Gastrocnemius medialis (tissue), 4 donors: ENCODE measurements around the gene CRAMP1. TPM values are rescaled to one million over a fixed set of nuclear protein-coding genes. Genes with fewer than 3 reads are reported as not detected.

Experiments used
- ATAC-seq, 2 donors: fragments of 150-250 bp; one replicate each; pipeline ENCODE4 v1.9.1; 2016
- DNase-seq, 2 donors: peaks; one replicate each; pipeline ENCODE4 v3.0.0-alpha.2; 2019
- H3K27ac ChIP-seq, 4 donors: fragments of 200-600 bp; sonication (generic); 1 replicate in 1 of 4; 2 replicates in 3 of 4; pipeline ENCODE4 v1.5.1; 2016 to 2018; ENCODE audit warnings: mild to moderate bottlenecking in 2 of 4, moderate library complexity in 1 of 4
- H3K27me3 ChIP-seq, 3 donors: fragments of 200-600 bp; sonication (generic) in 2 of 3; 1 replicate in 1 of 3; 2 replicates in 2 of 3; pipeline versions ENCODE4 v1.5.1 to v1.6.0; 2016 to 2019; ENCODE audit warnings: mild to moderate bottlenecking in 1 of 3, moderate library complexity in 1 of 3
- H3K36me3 ChIP-seq, 2 donors: fragments of 200-600 bp; sonication (generic) in 1 of 2; one replicate each; pipeline ENCODE4 v1.5.1; 2017 to 2018
- H3K4me1 ChIP-seq, 2 donors: fragments of 200-600 bp; sonication (generic) in 1 of 2; one replicate each; pipeline ENCODE4 v1.5.1; 2016 to 2017; ENCODE audit warnings: mild to moderate bottlenecking in 2 of 2
- H3K4me3 ChIP-seq, 4 donors: fragments of 200-600 bp; sonication (generic) in 3 of 4; 1 replicate in 1 of 4; 2 replicates in 3 of 4; pipeline ENCODE4 v1.5.1; 2016 to 2019; ENCODE audit warnings: mild to moderate bottlenecking in 2 of 4
- H3K9me3 ChIP-seq, 3 donors: fragments of 200-600 bp; sonication (generic) in 2 of 3; 1 replicate in 1 of 3; 2 replicates in 2 of 3; pipeline ENCODE4 v1.5.1; 2016 to 2019
- CTCF ChIP-seq, 5 experiments: fragments of 450-650 bp in 3 of 5; fragments of 200-600 bp in 2 of 5; sonication (generic) in 2 of 5; IDR thresholded peaks in 4 of 5; conservative IDR thresholded peaks in 1 of 5; 1 replicate in 4 of 5; 2 replicates in 1 of 5; pipeline ENCODE4 v1.5.1; 2016 to 2019; ENCODE audit warnings: antibody characterized with exemption in 5 of 5, mild to moderate bottlenecking in 3 of 5, moderate library complexity in 3 of 5
- POLR2A ChIP-seq, 2 donors: fragments of 450-650 bp; IDR thresholded peaks; one replicate each; pipeline ENCODE4 v1.6.1; 2017; ENCODE audit warnings: antibody characterized with exemption in 2 of 2, mild to moderate bottlenecking in 2 of 2, moderate library complexity in 2 of 2
- in situ Hi-C, 4 donors: fragments of 200-750 bp; cut with MboI; loops; one replicate each; pipeline versions ENCODE4 v1.15.0 to v1.8.0; 2017; ENCODE audit warnings: low sequenced_read_pairs in 4 of 4
- intact Hi-C: fragments of 100-400 bp; cut with DNase I; formaldehyde crosslinking; loops from one replicate; pipeline ENCODE4 v1.15.1; 2023; ENCODE audit warnings: low total_unique reads
- total RNA-seq, 4 donors: library from RNA; depleted of rRNA; stranded (reverse); fragments of >200 nt; gene quantifications; one replicate each; pipeline versions ENCODE4 v1.1.0 to v1.2.3, GENCODE V29; 2016

Gene CRAMP1
- total RNA-seq, 4 donors from 2014 or later = 7.0 to 10.7 (median 8.7) TPM

- Histone ChIP-seq H3K36me3 (peaks cover 0 to 98% of the 10 kb centered on the region in 2 donors), H3K4me1 (no peaks in the 10 kb centered on the region)
- in situ Hi-C loops = no loop called here
Measured at GRCh38 chr16:1667271-1667670, 55.1 kb downstream of the CRAMP1 start.

GRCh38 chr16:1667916-1668315, 55.8 kb downstream of the CRAMP1 start:
- TF ChIP-seq POLR2A (IDR thresholded peaks at IDR 0.05) (no peak), CTCF (IDR thresholded peaks at IDR 0.05 in 4 of 5, conservative IDR thresholded peaks at IDR 0.05 in 1 of 5) (no peak)
- Histone ChIP-seq H3K27ac (no peak overlapping the region), H3K4me1 (no peaks in the 10 kb centered on the region), H3K27me3 (no peaks in the 10 kb centered on the region), H3K36me3 (peaks cover 0 to 98% of the 10 kb centered on the region in 2 donors), H3K4me3 (no peak overlapping the region), H3K9me3 (no peaks in the 10 kb centered on the region)
- intact Hi-C loops = no loop called here
- in situ Hi-C loops = no loop called here
- DNase-seq (no peak), ATAC-seq (no peak)

More at GRCh38 chr16:1667271-1667670, 55.1 kb downstream of the CRAMP1 start:
- Histone ChIP-seq H3K27ac (no peak overlapping the region), H3K9me3 (no peaks in the 10 kb centered on the region), H3K27me3 (no peaks in the 10 kb centered on the region), H3K4me3 (no peak overlapping the region)
- intact Hi-C loops = no loop called here
- ATAC-seq (no peak), DNase-seq (no peak)
- TF ChIP-seq POLR2A (IDR thresholded peaks at IDR 0.05) (no peak), CTCF (IDR thresholded peaks at IDR 0.05 in 4 of 5, conservative IDR thresholded peaks at IDR 0.05 in 1 of 5) (no peak)

- no peak for TF ChIP-seq CTCF (IDR thresholded peaks at IDR 0.05 in 4 of 5, conservative IDR thresholded peaks at IDR 0.05 in 1 of 5)
- no peak for TF ChIP-seq POLR2A (IDR thresholded peaks at IDR 0.05)
- Histone ChIP-seq H3K27ac (no peak overlapping the region), H3K27me3 (no peaks in the 10 kb centered on the region), H3K4me1 (no peaks in the 10 kb centered on the region), H3K4me3 (no peak overlapping the region), H3K9me3 (no peaks in the 10 kb centered on the region), H3K36me3 (peaks cover 0 to 95% of the 10 kb centered on the region in 2 donors)
- in situ Hi-C loops (no loop called here), intact Hi-C loops (no loop called here)
- ATAC-seq (no peak), DNase-seq (no peak)
Measured at GRCh38 chr16:1668612-1669319, 56.6 kb downstream of the CRAMP1 start.

GRCh38 chr16:1669698-1670097, 57.5 kb downstream of the CRAMP1 start:
- Histone ChIP-seq H3K27ac (no peak overlapping the region), H3K4me3 (no peak overlapping the region), H3K36me3 (peaks cover 0 to 95% of the 10 kb centered on the region in 2 donors), H3K4me1 (no peaks in the 10 kb centered on the region), H3K9me3 (no peaks in the 10 kb centered on the region), H3K27me3 (no peaks in the 10 kb centered on the region)
- ATAC-seq (no peak), DNase-seq (no peak)
- in situ Hi-C loops (no loop called here), intact Hi-C loops (no loop called here)
- TF ChIP-seq CTCF (IDR thresholded peaks at IDR 0.05 in 4 of 5, conservative IDR thresholded peaks at IDR 0.05 in 1 of 5) = no peak
- no peak for TF ChIP-seq POLR2A (IDR thresholded peaks at IDR 0.05)
